ENCODE data around the gene NUDT4. TPM values are rescaled to one million over a fixed set of nuclear protein-coding genes. Genes with fewer than 3 reads are reported as not detected.

NUDT4 gene
- total RNA-seq (2021; fragmentation: NEBNext Ultra II Directional; extraction: Animal tissue kit (Norgen Biotek cat#: 25700)) = 61.0 and 71.7 TPM in 2 replicates
- polyA plus RNA-seq (2011; rRNA removed) = 12.9 and 17.3 TPM in 2 replicates
- polyA plus RNA-seq (2011; cell fraction: cytosol; rRNA removed) = 20.1 TPM
- polyA plus RNA-seq (2011; cell fraction: nucleus; rRNA removed) = 5.8 TPM
- 15.0 to 31.6 TPM (median 17.9 TPM) in 4 replicates for polyA plus RNA-seq (2012, experiment 1 of 2)
- polyA plus RNA-seq (2012, experiment 2 of 2) = 8.7 TPM
- polyA plus RNA-seq (2013, experiment 1 of 2) = 31.7 TPM
- 32.7 TPM for polyA plus RNA-seq (2013, experiment 2 of 2)
- 17.9 and 19.2 TPM in 2 replicates for polyA minus RNA-seq (2011; rRNA and poly(A)+ RNA removed)
- 26.9 TPM for polyA minus RNA-seq (2011; cell fraction: cytosol; rRNA and poly(A)+ RNA removed)
- 18.6 TPM for polyA minus RNA-seq (2011; cell fraction: nucleus; rRNA and poly(A)+ RNA removed)
- long read RNA-seq, experiment 1, full-length matches to known transcripts = 15 of 54 reads
- long read RNA-seq, experiment 1, partial matches to known transcripts = 6 of 54 reads
- long read RNA-seq, experiment 1, other reads (novel, unspliced or antisense) = 33 of 54 reads
- long read RNA-seq, experiment 2, full-length matches to known transcripts = 1 of 5 reads
- long read RNA-seq, experiment 2, partial matches to known transcripts = 0 of 5 reads
- long read RNA-seq, experiment 2, other reads (novel, unspliced or antisense) = 4 of 5 reads

GRCh38 chr12:93377252-93378195 lies at the start of gene NUDT4:
Gene NUDT4 (plus strand): TSS chr12:93377925. CDS start chr12:93378323, 398 bp downstream.
- CTCF ChIA-PET (ENCODE audit: partially characterized antibody) = interaction anchor here (0.6 to 2.3 kb wide), 5 partner anchors 14 to 654 kb away, joined by 3 to 4 read pairs (median 3); no protein-coding TSS in a partner anchor
- 6% methylated on average over 32 of the region's 79 CpGs; no CpG with 5 or more reads in 1 of the 2 experiments for WGBS, 2 experiments (ENCODE audit: extremely low coverage in 1 of 2, insufficient coverage in 1 of 2, insufficient read length in 1 of 2, insufficient replicate concordance in 2 of 2, low coverage in 1 of 2, low lambda C conversion rate in 2 of 2, missing lambda C conversion rate in 1 of 2)
- no peak for TF ChIP-seq RNF2 (IDR thresholded peaks at IDR 0.05; ENCODE audit: borderline replicate concordance, low read depth, low read length, missing control alignments, poor library complexity, severe bottlenecking)
- TF ChIP-seq EZH2 (IDR thresholded peaks at IDR 0.05; ENCODE audit: low read depth, low read length, severe bottlenecking) = no peak
- TF ChIP-seq SRF (IDR thresholded peaks at IDR 0.05; ENCODE audit: low read depth, low read length) = no peak
- no peak for TF ChIP-seq BACH1 (IDR thresholded peaks at IDR 0.05; ENCODE audit: low read length)
- TF ChIP-seq SUZ12 (IDR thresholded peaks at IDR 0.05; ENCODE audit: low read length) = no peak
- TF ChIP-seq RXRA (IDR thresholded peaks at IDR 0.05; ENCODE audit: insufficient read depth, low read depth, low read length) = no peak

More at GRCh38 chr12:93377252-93378195, at the start of gene NUDT4:
- Histone ChIP-seq H3K4ac (replicated peaks; ENCODE audit: insufficient read length, low read depth, low read length) (peak within 1 kb of the TSS; percentile 2), H3K4me1 (replicated peaks in 1 of 4; ENCODE audit: control insufficient read depth in 3 of 4, insufficient read depth in 4 of 4, low read length in 3 of 4) (peaks cover 13 to 20% (median 15%) of the 10 kb centered on the region in 4 experiments; a peak in 6 of 7 replicates), H2AFZ (ENCODE audit: low read length) (peak within 1 kb of the TSS; percentile 96), H3K79me1 (ENCODE audit: low read depth, low read length) (no peaks in the 10 kb centered on the region), H3K27ac (ENCODE audit: low read depth, low read length) (0 out of 2 replicates have a peak within 1 kb of the TSS, but pooled peaks have one; percentile 24), H3K9ac (replicated peaks in 1 of 4; ENCODE audit: extremely low read depth in 1 of 4, low read depth in 3 of 4, low read length in 3 of 4) (peak within 1 kb of the TSS; percentile 52 to 85 (median 80)), H3K4me3 (ENCODE audit: extremely low read depth in 1 of 4, insufficient read depth in 2 of 4, low read depth in 3 of 4, low read length in 4 of 4) (peak within 1 kb of the TSS; percentile 74 to 96 (median 82)), H3K23ac (ENCODE audit: insufficient read length) (no peak within 1 kb of the TSS), H4K91ac (replicated peaks; ENCODE audit: insufficient read length, low read length) (peak within 1 kb of the TSS; percentile 19), H2BK120ac (replicated peaks; ENCODE audit: low read depth, low read length) (peak within 1 kb of the TSS; percentile 40), H3K9me3 (ENCODE audit: insufficient read depth in 2 of 2, low read depth in 1 of 2, low read length in 1 of 2) (no peaks in the 10 kb centered on the region), H3K18ac (ENCODE audit: extremely low read depth, low read length) (peak within 1 kb of the TSS; percentile 95), H2AK5ac (ENCODE audit: low read depth, low read length) (peak within 1 kb of the TSS; percentile 11; the same call in 1 of the 2 replicates), H3K23me2 (ENCODE audit: low read depth, low read length) (peaks cover 12% of the 10 kb centered on the region), H3K14ac (ENCODE audit: insufficient read length) (no peak within 1 kb of the TSS), H2BK12ac (ENCODE audit: low read depth, low read length) (peak within 1 kb of the TSS; percentile 77), H3K56ac (replicated peaks; ENCODE audit: insufficient read length, low read depth, low read length) (peak within 1 kb of the TSS; percentile 73), H3K79me2 (ENCODE audit: control insufficient read depth in 1 of 2, insufficient read depth in 2 of 2, low read length in 2 of 2) (peaks cover 18 to 43% of the 10 kb centered on the region in 2 experiments), H2BK5ac (ENCODE audit: low read depth, low read length) (peak within 1 kb of the TSS; percentile 90; the same call in 1 of the 2 replicates), H4K5ac (ENCODE audit: insufficient read length, low read depth, low read length) (peak within 1 kb of the TSS; percentile 37), H3K4me2 (ENCODE audit: insufficient read depth in 1 of 2, low read depth in 2 of 2, low read length in 2 of 2) (peak within 1 kb of the TSS; percentile 75 to 98), H2BK15ac (ENCODE audit: low read length) (peak within 1 kb of the TSS; percentile 75; the same call in 1 of the 2 replicates), H3K27me3 (replicated peaks in 1 of 4; ENCODE audit: control insufficient read depth in 3 of 4, extremely low read depth in 1 of 4, insufficient read depth in 3 of 4, low read length in 3 of 4) (no peaks in the 10 kb centered on the region), H4K20me1 (replicated peaks in 1 of 2; ENCODE audit: control insufficient read depth in 1 of 2, insufficient read depth in 2 of 2, low read length in 2 of 2) (peaks cover 0 to 10% of the 10 kb centered on the region in 2 experiments), H3K36me3 (ENCODE audit: control insufficient read depth in 2 of 4, insufficient read depth in 4 of 4, low read length in 3 of 4) (no peaks in the 10 kb centered on the region), H4K8ac (ENCODE audit: extremely low read depth, insufficient read depth, low read length) (peak within 1 kb of the TSS; percentile 35; the same call in 1 of the 2 replicates), H2BK20ac (ENCODE audit: low read length) (peak within 1 kb of the TSS; percentile 82; the same call in 1 of the 2 replicates)
- FAIRE-seq = no peak
- POLR2A ChIA-PET (ENCODE audit: partially characterized antibody) = interaction anchor here (1.0 to 1.6 kb wide), 3 partner anchors 46 to 1234 kb away, joined by 3 to 4 read pairs (median 3); no protein-coding TSS in a partner anchor
- DNase-seq (ENCODE audit: low read depth in 1 of 2, low spot score in 2 of 2) = peak; percentile 83 to 98

All from H1 (cell line).